T follicular helper cell (primary cell): ENCODE data around the gene IPO11.

ENCODE experiments used
- DNase-seq: peaks from one replicate; pipeline ENCODE4 v3.0.0-alpha.2; 2020; ENCODE audit warnings: low read depth
- total RNA-seq, 2 experiments: gene quantifications; one replicate each; lab custom pipeline; 2026; lab: John Stamatoyannopoulos, UW

IPO11 gene
- total RNA-seq = 23.9 to 60.5 reads per million in 2 experiments

DNA sequence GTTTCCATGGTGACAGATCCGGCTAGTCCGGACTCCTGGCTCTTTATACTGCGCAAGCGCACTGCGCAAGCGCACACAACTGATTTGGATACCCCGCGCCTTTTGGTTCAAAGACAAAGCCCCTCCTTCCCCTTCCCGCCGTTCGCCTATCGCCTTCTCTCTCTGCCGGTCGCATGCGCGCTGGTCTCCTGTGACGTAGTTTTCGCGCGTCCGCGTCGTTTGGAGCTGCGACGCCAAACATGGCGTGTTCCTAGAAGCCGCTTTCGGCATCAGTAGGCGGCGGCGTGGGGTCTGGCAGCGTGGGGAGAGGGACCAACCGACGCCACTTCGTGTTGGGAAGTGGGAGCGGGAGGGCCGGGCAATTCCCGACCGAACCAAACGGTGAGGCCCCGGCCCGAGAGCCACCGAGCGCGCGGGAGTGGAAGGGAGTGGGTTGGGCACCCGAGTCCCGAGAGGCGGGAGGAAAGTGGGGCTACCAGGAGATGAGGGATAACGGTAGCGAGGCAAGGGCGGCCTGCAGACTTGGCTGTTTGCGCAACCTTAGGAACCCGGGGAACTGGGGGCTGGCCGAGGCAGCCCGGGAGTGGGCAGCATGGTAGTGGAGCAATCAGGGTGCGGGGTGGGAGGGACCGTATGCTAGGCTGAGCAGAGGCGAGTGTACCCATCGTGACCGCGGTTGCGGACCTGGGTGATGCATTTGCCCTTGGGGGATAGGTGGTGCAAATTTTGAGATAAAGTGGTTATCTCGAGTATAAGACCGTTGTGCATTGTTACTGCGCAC is at the start of gene IPO11:
Gene IPO11, plus strand, starts transcription at position 215 of the 781 bp plus-strand sequence. CDS start 24,517 bp downstream, outside the sequence.
- peak; percentile 97 for DNase-seq

DNA sequence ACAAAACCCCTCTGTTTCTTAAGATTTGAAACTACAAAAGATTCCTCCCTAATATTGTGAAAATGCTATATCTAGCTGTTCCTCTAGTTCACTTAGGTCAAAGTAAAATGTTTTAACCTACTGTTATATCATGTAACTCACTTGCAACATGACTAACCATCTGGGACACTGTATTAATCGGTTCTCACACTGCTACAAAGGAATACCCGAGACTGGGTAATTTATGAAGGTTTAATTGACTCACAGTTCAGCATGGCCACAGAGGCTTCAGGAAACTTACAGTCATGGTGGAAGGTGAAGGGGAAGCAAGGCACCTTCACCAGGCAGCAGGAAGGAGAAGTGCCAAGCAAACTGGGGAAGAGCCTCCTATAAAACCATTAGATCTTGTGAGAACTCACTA is 43.5 kb upstream of the IPO11 start:
- DNase-seq = no peak

DNA sequence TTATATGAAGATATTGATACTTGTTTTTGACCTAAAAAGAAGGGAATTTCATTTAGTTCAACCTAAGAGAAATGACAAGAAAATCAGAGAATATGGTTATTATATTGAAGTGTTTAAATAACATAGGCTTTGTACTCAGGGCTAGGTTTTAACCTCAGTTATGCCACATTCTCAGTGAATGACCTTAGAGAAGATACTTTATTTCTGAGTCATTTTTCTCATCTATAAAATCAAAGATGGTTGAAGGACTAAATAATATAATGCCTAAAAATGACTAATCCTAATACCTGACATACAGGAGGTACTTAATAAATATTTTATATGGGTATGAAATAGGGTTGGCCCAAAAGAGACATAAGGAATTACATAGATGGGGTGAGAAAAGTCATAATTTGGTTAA is 41.2 kb upstream of the IPO11 start:
- DNase-seq = no peak

DNA sequence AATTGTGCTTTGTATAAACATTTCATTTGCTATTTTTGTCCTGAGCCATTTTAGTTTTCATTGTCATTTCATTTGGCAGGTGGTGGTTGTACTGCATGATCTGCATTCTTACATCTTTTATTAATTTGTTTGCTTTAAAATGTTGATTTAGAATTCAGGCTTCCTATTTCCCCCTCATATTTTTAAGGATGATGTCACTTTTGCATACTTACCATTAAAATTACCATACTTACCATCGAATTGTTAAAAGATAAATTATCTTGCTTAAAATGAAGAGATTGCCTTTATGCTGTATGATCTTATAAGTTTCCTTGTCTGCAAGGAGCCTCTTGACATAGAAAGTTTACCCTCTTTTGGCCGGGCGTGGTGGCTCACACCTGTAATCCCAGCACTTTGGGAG is 40.0 kb upstream of the IPO11 start:
- no peak for DNase-seq

DNA sequence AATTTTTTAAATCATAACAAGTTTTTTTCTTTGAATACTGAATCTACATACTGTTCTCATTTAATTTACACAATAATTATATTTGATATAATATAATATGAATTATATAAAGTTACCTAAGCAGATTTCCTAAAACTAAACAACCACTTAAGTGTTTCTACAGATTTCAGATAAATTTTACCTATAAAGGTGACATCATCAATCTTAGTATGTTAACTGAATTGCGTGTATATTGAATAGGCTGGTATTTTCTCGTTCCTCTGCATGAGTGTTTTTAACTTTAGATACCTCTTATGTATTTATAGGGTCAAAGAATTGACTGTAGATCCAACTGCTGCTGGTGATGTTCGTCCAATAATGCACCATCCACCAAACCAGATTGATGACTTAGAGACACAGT is 39.2 kb upstream of the IPO11 start:
- no peak for DNase-seq

DNA sequence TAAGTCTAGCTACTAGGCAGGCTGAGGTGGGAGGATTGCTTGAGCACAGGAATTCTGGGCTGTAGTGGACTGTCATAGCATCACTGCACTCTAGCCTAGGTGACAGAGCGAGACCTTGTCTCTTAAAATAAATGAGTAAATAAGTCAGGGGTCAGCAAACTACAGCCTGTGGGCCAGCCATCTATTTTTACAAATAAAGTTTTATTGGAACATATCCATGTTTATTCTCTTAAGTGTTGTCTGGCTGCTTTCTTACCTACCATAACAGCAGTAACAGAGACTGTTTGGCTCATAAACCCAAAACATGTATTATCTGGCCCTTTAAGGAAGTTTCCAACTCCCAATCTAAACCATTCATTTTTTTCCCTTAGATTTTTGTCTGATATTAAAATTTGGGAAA is 38.5 kb upstream of the IPO11 start:
- no peak for DNase-seq

DNA sequence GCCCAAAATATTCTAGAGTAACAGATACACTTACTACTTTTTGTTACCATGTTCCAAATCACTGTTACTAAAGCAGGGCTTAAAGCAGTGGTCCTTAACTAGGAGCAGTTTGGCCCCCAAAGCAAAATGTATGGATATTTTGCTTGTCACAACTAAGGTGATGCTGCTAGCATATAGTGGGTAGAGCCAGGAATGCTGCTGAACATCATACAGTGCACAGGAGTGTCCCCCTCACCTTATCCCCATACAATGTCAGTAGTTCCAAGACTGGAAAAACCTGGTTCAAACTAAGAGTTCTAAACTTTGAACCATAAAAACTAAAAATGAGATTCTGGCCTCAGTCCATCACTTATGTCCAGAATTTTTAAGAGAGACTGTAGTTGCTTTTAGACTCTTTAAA is 36.9 kb upstream of the IPO11 start:
- DNase-seq = no peak

DNA sequence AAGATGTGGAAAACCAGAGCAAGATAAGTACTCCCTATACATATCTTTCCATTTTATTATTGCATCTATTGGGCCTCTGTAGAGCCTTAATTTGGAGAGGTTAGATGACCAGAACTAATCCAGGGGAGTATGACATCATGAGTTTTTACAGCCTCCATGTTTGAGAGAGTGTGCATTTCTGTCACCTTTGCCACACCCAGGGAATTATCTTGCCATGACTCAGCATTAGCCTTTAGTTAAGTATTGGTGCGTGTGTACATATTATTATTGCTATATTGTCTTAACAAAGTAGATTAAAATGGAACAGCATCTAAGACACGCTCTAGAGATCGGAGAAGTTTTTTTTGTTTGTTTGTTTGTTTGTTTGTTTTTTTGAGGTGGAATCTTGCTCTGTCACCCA is 36.5 kb upstream of the IPO11 start:
- DNase-seq = no peak

DNA sequence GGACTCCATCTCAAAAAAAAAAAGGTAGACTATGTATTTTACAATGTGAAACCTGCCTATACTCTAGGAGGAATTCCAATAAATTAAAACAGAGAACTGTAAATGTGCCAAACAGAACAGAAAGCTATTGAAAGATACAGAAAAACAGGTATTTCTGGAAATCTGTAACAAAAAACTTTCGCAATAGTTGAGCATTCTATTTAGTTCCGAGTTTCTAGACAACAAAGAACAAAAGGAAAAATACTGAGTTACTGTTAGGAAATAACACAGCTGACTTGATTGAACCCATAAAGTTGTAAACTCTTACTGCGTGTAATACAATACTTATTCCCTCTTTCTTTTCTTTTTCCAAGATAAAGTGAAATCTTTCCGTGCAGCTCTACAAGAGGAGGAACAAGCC is 27.4 kb upstream of the IPO11 start:
- DNase-seq = no peak

DNA sequence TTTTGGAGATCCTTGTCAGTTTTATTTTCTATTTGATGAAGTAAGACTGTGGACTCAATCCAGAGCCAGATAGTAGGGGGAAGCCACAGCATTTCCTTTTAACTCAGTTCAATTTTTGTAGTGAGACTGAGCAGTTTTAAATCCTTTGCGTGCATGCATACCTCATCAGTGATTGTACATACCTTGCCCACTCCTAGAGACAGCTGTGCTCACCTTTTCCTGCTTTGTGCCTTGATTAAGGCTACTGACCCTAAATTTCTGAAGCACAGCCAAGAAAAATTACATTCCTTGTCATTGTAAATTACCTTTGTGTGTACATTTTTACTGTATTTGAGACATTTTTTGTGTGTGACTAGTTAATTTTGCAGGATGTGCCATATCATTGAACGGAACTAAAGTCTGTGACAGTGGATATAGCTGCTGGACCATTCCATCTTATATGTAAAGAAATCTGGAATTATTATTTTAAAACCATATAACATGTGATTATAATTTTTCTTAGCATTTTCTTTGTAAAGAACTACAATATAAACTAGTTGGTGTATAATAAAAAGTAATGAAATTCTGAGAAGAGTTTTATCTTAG is 26.7 kb upstream of the IPO11 start:
- DNase-seq = no peak

DNA sequence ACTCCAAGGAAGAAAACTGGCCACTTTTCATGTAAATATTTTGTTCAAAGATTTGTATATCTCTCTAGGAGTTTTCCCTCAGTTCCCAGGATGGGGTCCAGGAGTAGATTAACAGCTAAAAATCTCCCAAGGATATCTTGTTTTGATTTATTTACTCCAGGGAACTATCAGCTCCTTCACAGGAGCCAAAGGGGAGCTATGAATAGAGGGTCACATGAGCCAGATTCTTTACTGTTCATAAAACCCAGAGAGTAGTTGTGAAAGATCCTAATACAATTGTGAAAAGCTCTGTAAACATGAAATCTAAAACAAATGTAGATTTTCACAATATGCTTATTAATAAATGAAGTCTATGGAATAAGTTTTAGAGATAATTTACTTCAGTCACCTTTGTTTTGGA is 25.7 kb upstream of the IPO11 start:
- no peak for DNase-seq

DNA sequence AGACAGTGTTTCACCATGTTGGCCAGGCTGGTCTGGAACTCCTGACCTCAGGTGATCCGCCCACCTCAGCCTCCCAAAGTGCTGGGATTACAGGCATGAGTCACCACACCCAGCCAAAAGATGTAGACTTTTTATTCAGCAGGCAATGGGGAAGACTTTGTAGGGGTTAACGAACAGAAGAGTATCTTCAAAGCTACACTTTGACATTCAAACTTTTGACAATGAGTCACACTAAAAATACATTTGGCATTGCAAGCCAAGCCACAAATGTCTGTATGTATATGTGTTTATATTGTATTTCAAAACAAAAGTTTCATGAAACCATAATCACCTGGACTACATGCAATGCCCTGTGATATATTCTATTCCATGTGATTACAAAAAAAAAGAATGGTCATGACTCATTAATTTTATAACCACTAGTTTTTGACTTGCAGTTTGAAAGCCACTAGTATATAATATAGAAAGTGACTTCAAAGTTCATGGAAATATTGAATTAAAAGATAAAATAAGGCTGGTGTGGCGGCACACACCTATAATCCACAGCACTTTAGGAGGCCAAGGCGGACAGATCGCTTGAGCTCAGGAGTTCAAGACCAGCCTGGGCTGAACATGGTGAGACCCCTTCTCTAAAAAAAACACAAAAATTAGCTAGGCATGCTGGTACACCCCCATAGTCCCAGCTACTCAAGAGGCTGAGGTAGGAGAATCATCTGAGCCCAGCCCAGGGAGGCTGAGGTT is 17.2 kb upstream of the IPO11 start:
- DNase-seq = no peak

DNA sequence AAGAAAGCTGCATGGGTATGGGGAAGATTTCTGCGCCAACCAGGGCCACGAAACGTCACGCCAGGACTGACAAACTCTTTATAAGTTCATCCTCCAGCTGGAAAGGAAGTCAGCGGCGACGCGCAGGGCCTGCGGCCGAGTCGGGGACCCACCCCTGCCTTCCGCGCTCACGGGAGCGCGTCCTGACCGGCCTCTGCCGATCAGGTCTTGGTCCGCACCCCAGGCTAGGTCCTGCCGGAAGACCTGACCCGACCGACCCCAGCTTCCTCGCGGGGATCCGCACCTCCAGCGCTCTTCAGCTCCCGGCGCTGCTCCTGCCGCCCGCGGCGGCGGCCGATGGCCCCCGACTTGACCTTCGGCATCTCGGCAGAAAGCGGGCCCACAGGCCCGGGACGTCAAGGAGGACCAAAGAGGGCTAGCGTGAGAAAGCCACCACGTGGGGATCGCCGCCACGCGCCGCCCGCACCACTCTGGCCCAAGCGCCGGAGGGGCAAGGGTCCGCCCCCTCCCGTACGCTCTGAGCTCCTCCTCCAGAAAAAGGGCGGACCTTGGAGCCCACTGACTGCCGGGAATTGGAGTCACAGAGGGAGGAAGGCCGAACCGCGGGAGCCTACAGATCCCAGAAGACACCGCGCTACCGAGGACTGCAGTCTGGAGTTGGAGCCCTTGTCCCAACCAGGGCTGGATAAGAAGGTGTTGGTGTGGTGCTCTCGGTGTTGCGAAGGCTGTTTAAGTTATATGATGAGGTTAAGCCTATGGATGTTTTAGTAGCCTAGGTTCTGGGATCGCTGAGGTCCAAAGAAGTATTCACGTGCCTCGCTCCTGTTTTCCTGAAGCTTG is 8.9 kb upstream of the IPO11 start, which contains the start of gene DIMT1:
Gene DIMT1, minus strand, starts transcription at position 495 of the 840 bp plus-strand sequence. Its CDS starts 133 bp downstream, at position 362.
- DNase-seq = peak; percentile 89

DNA sequence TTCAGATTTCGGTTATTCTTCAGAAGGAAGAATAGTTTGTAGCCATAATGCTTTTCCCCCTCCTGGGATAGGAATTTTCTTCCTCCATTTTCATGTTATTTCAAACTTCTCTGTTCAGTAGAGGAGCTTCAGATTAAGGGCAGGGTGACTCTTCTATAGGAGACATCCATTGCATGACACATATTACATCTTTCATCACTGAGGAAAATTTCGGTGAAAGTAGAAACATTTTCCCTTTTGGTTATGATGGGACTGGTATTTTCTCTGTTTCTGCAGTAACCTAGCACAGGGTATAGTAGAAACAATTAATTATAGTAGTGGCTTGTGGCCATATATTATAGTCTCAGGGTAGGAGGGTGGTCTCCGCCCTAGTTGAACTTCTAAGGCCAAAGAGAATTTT is 1.1 kb downstream of the IPO11 start:
- DNase-seq = no peak

DNA sequence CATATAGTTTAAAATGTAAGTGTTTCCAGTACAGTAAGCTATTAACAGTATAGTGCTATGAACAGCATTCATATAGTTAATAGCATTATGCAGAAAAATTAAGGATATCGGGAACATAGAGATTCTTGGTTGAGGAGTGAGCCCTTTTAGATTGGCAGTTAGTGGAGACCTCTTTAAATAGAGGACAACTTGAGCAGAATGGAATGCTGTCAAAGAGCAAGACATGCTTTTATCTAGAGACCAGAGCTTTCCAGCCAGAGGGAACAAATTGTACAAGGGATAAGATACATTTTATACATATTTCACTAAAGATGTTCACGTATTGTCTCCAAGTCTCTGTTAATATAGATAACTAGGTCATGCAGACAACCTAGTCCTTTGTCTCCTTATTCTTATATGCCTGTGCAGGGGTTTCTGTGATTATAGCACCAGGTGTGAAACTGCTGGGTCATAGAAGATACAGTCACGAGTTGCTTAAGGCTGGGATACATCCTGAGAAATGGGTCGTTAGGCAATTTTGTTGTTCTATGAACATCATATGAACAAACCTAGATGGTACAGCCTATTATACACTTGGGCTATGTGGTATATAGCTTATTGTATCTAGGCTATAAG is 6.0 kb downstream of the IPO11 start:
- DNase-seq = no peak

DNA sequence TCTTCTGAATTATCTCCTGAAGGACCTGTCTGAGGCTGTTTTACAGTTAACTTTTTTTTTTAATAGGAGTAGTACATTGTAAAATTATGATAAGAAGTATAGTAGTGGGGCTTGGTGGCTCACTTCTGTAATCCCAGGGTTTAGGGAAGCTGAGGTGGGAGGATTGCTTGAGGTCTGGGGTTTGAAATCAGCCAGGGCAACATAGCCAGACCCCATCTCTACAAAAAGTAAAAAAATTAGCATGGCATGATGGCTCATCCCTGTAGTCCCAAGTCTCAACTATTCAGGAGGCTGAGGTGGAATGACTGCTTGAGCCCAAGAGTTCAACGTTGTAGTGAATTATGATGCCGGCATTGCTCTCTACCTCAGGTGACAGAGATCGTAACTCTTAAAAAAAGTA is 7.0 kb downstream of the IPO11 start:
- no peak for DNase-seq

DNA sequence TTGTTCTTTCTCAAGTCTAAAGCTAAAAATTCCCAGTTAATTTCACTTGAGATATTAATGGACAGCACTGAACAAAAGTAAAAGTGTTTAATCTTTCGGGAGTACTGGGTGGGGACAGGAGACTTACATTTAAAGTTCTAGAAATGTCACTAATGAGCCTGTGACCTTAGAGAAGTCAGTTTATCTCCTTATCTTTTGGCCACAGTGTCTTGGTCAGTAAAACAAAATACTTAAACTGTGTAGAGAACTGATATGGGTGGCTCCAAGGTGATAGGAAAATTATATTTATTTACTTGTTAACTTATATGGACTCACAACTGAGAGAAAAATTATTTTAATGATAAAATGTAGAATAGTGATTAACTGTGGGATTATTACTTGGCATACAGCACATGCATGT is 8.9 kb downstream of the IPO11 start:
- no peak for DNase-seq

DNA sequence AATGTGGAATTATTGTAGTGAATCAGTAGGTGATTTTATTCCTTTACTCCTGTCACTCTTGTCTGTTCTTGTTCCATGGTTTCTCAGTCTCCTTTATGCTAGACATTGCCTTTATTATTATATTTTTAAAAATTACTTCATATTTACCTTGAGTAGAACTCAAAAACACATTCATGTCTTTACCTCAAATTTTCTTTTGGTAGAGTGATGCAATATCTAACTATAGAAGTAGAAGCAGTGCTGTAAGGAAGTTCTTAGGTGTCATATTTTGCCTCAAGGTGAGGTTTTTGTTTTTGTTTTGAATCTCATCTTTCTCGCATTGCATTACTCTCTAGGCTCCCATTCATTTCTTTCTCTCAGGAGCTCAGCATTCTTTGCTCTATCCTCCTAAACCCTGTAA is 12.2 kb downstream of the IPO11 start:
- no peak for DNase-seq

DNA sequence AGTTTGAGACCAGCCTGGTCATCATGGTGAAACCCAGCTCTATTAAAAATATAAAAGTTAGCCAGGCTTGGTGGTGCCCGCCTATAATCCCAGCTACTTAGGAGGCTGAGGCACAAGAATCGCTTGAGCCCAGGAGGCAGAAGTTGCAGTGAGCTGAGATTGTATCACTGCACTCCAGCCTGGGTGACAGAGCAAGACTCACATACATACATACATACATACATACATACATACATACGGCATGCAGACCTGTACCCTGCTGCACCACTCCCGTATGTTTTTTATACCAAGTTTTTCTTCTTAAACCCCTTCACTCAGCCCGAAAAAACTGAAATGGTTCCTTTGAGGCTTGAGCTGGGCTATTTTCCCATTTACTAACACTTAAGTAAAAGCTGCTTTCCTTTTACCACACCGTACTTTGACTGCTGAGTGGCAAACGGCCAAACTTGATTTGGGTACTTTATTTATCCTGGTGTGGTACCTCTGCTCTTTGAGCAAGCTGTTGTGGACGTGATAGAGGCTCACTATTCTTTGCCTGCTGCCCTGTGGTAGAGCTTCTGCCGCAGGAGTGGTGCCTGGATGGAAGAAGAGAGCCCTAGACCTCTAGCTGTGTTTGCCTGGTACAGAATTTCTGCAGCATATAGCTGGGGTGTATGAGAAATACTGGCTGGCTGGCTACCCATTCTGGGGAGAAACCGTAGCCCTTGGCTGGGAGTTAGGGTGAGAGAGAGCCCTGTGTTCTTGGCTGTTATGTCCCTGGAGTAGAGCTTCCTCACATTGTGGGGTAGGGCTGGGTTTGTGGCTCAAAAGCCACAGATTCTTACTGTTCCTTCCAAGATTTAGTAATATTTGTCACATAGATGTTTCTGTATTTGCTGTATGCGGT is 19.4 kb downstream of the IPO11 start:
- DNase-seq = no peak

DNA sequence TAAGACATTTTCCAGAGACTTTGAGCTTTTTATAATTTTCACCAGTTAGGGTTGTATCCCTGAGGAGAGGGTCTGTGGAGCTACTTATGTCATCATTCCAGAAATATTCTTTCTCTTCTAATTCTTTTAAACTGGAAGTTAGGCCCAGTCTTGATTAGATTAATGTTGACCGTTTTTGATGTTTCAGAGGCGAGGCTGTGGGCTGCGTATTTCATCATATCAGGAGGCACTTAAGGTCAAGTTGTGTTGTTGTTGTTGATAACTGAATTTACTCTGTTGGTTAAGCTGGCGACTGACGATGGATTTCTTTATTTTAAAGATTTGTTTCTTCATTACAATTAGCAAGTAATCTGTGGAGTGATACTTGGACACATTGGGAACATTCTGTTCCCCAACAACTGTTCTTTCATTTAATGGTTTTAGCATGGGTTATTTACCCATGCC is 20.1 kb downstream of the IPO11 start:
- no peak for DNase-seq
